H1 (cell line): ENCODE data around the gene L3MBTL2. TPM values are rescaled to one million over a fixed set of nuclear protein-coding genes. Genes with fewer than 3 reads are reported as not detected.

Experiments used
- CTCF ChIA-PET: fragments of 300-600 bp; sonication (Branson Sonifier 250); formaldehyde crosslinking; loops from one replicate; lab custom pipeline; 2021; ENCODE audit not compliant: partially characterized antibody; lab: Charles Lee
- POLR2A ChIA-PET: fragments of 300-600 bp; sonication (Branson Sonifier 250); formaldehyde crosslinking; loops from one replicate; lab custom pipeline; 2021; ENCODE audit warnings: inconsistent platforms; ENCODE audit not compliant: partially characterized antibody; lab: Charles Lee
- DNase-seq, 2 experiments: peaks; one replicate each; pipeline versions ENCODE4 v3.0.0 to v3.0.0-alpha.2; 2010 to 2022; ENCODE audit warnings: low spot score in 2 of 2, low read depth in 1 of 2, mixed read lengths in 1 of 2
- FAIRE-seq: peaks from 2 replicates; lab custom pipeline; 2011; peaks lifted over from hg19 to GRCh38; lab: Jason Lieb, UNC
- H2AFZ ChIP-seq: 2 replicates; pipeline ENCODE4 v1.8.1; 2012; ENCODE audit warnings: low read length, inconsistent platforms
- H2AK5ac ChIP-seq: 2 replicates; pipeline ENCODE4 v1.6.1; 2013; ENCODE audit warnings: low read depth, low read length
- H2BK120ac ChIP-seq: replicated peaks from 2 replicates; pipeline ENCODE3; 2013; ENCODE audit warnings: low read depth, low read length, inconsistent platforms
- H2BK12ac ChIP-seq: 2 replicates; pipeline ENCODE4 v1.6.1; 2013; ENCODE audit warnings: low read depth, low read length
- H2BK15ac ChIP-seq: 2 replicates; pipeline ENCODE4 v1.6.1; 2013; ENCODE audit warnings: low read length
- H2BK20ac ChIP-seq: 2 replicates; pipeline ENCODE4 v1.6.1; 2013; ENCODE audit warnings: low read length
- H2BK5ac ChIP-seq: 2 replicates; pipeline ENCODE4 v1.6.1; 2013; ENCODE audit warnings: low read depth, low read length
- H3K14ac ChIP-seq: 2 replicates; pipeline ENCODE4 v1.6.1; 2013; ENCODE audit warnings: inconsistent platforms; ENCODE audit not compliant: insufficient read length
- H3K18ac ChIP-seq: 2 replicates; pipeline ENCODE4 v1.6.1; 2013; ENCODE audit warnings: low read length; ENCODE audit errors: extremely low read depth
- H3K23ac ChIP-seq: 2 replicates; pipeline ENCODE4 v1.6.1; 2013; ENCODE audit warnings: inconsistent platforms; ENCODE audit not compliant: insufficient read length
- H3K23me2 ChIP-seq: 2 replicates; pipeline ENCODE4 v1.6.1; 2013; ENCODE audit warnings: low read depth, low read length
- H3K27ac ChIP-seq: 2 replicates; pipeline ENCODE4 v1.6.1; 2011; ENCODE audit warnings: low read depth, low read length, inconsistent platforms
- H3K27me3 ChIP-seq, 4 experiments: replicated peaks in 1 of 4; 1 replicate in 1 of 4; 2 replicates in 3 of 4; pipeline versions ENCODE4 v1.6.1 to v1.8.1; 2011 to 2013; ENCODE audit warnings: low read length in 3 of 4, mild to moderate bottlenecking in 3 of 4, inconsistent platforms in 2 of 4, mixed read lengths in 2 of 4, moderate library complexity in 1 of 4; ENCODE audit not compliant: control insufficient read depth in 3 of 4, insufficient read depth in 3 of 4; ENCODE audit errors: extremely low read depth in 1 of 4
- H3K36me3 ChIP-seq, 4 experiments: 2 replicates each; pipeline versions ENCODE4 v1.6.1 to v1.8.1; 2011 to 2013; ENCODE audit warnings: mild to moderate bottlenecking in 4 of 4, low read length in 3 of 4, moderate library complexity in 2 of 4, control low read depth in 1 of 4, inconsistent platforms in 1 of 4; ENCODE audit not compliant: insufficient read depth in 4 of 4, control insufficient read depth in 2 of 4
- H3K4ac ChIP-seq: replicated peaks from 2 replicates; pipeline ENCODE3; 2013; ENCODE audit warnings: low read length, low read depth, mixed read lengths, inconsistent platforms; ENCODE audit not compliant: insufficient read length
- H3K4me1 ChIP-seq, 4 experiments: replicated peaks in 1 of 4; 1 replicate in 1 of 4; 2 replicates in 3 of 4; pipeline versions ENCODE4 v1.6.1 to v1.8.1; 2011 to 2013; ENCODE audit warnings: low read length in 3 of 4, inconsistent platforms in 2 of 4, mixed read lengths in 1 of 4; ENCODE audit not compliant: insufficient read depth in 4 of 4, control insufficient read depth in 3 of 4
- H3K4me2 ChIP-seq, 2 experiments: 2 replicates each; pipeline versions ENCODE4 v1.6.1 to v1.8.1; 2011 to 2013; ENCODE audit warnings: low read depth in 2 of 2, low read length in 2 of 2, control low read depth in 1 of 2, inconsistent platforms in 1 of 2, mild to moderate bottlenecking in 1 of 2; ENCODE audit not compliant: insufficient read depth in 1 of 2
- H3K4me3 ChIP-seq, 4 experiments: fragments of 200-600, 300-600 bp in 1 of 4; sonication (generic), shearing (Covaris generic), sonication (Bioruptor Twin) in 1 of 4; 2 replicates each; pipeline versions ENCODE4 v1.5.1 to v1.8.1; 2011 to 2016; ENCODE audit warnings: low read length in 4 of 4, low read depth in 3 of 4, control low read depth in 2 of 4, inconsistent platforms in 2 of 4, mild to moderate bottlenecking in 2 of 4, mixed read lengths in 1 of 4, moderate library complexity in 1 of 4; ENCODE audit not compliant: insufficient read depth in 2 of 4; ENCODE audit errors: extremely low read depth in 1 of 4
- H3K56ac ChIP-seq: replicated peaks from 2 replicates; pipeline ENCODE3; 2013; ENCODE audit warnings: low read depth, mild to moderate bottlenecking, mixed read lengths, low read length, inconsistent platforms; ENCODE audit not compliant: insufficient read length
- H3K79me1 ChIP-seq: 2 replicates; pipeline ENCODE4 v1.6.1; 2013; ENCODE audit warnings: low read depth, low read length, control low read depth
- H3K79me2 ChIP-seq, 2 experiments: 2 replicates each; pipeline versions ENCODE4 v1.6.1 to v1.8.1; 2012 to 2013; ENCODE audit warnings: low read length in 2 of 2, mild to moderate bottlenecking in 2 of 2, inconsistent platforms in 1 of 2; ENCODE audit not compliant: insufficient read depth in 2 of 2, control insufficient read depth in 1 of 2
- H3K9ac ChIP-seq, 4 experiments: replicated peaks in 1 of 4; 1 replicate in 1 of 4; 2 replicates in 3 of 4; pipeline versions ENCODE4 v1.6.1 to v1.8.1; 2011 to 2013; ENCODE audit warnings: low read depth in 3 of 4, low read length in 3 of 4, control low read depth in 2 of 4, mild to moderate bottlenecking in 2 of 4, moderate library complexity in 2 of 4, inconsistent platforms in 1 of 4; ENCODE audit errors: extremely low read depth in 1 of 4
- H3K9me3 ChIP-seq, 2 experiments: 2 replicates each; pipeline versions ENCODE4 v1.6.1 to v1.8.1; 2012 to 2013; ENCODE audit warnings: mild to moderate bottlenecking in 2 of 2, moderate library complexity in 2 of 2, control low read depth in 1 of 2, inconsistent platforms in 1 of 2, low read depth in 1 of 2, low read length in 1 of 2, mixed read lengths in 1 of 2; ENCODE audit not compliant: insufficient read depth in 2 of 2
- H4K20me1 ChIP-seq, 2 experiments: replicated peaks in 1 of 2; 2 replicates each; pipeline versions ENCODE3 to v1.8.1; 2011 to 2013; ENCODE audit warnings: inconsistent platforms in 2 of 2, low read length in 2 of 2, mild to moderate bottlenecking in 1 of 2; ENCODE audit not compliant: insufficient read depth in 2 of 2, control insufficient read depth in 1 of 2
- H4K5ac ChIP-seq: 2 replicates; pipeline ENCODE4 v1.6.1; 2013; ENCODE audit warnings: low read length, low read depth, mixed read lengths, inconsistent platforms; ENCODE audit not compliant: insufficient read length
- H4K8ac ChIP-seq: 2 replicates; pipeline ENCODE4 v1.8.0; 2013; ENCODE audit warnings: mild to moderate bottlenecking, moderate library complexity, low read length, inconsistent platforms; ENCODE audit not compliant: insufficient read depth; ENCODE audit errors: extremely low read depth
- H4K91ac ChIP-seq: replicated peaks from 2 replicates; pipeline ENCODE3; 2013; ENCODE audit warnings: low read length, mixed read lengths, inconsistent platforms; ENCODE audit not compliant: insufficient read length
- KDM4A ChIP-seq: IDR thresholded peaks from one replicate; pipeline ENCODE4 v1.7.1; 2012; ENCODE audit warnings: low read depth, mild to moderate bottlenecking, moderate library complexity, low read length, inconsistent platforms; ENCODE audit not compliant: severe bottlenecking
- PHF8 ChIP-seq: fragments of 200-600 bp; sonication (generic); conservative IDR thresholded peaks from 2 replicates; pipeline ENCODE4 v1.7.1; 2012; ENCODE audit warnings: low read depth, mild to moderate bottlenecking, inconsistent platforms, low read length, moderate library complexity
- POLR2A ChIP-seq, 2 experiments: IDR thresholded peaks; 1 replicate in 1 of 2; 2 replicates in 1 of 2; pipeline ENCODE4 v1.6.1; 2011; ENCODE audit warnings: low read depth in 2 of 2, low read length in 2 of 2, mild to moderate bottlenecking in 2 of 2; ENCODE audit errors: control extremely low read depth in 1 of 2
- WGBS, 2 experiments: shearing (Covaris generic) in 1 of 2; methylation state at CpG; one replicate each; pipeline versions ENCODE4 v1.1.6 to v1.1.7; 2013 to 2015; ENCODE audit warnings: low lambda C conversion rate in 2 of 2, mixed read lengths in 2 of 2, inconsistent platforms in 1 of 2, low coverage in 1 of 2, missing lambda C conversion rate in 1 of 2; ENCODE audit not compliant: insufficient replicate concordance in 2 of 2, insufficient coverage in 1 of 2, insufficient read length in 1 of 2; ENCODE audit errors: extremely low coverage in 1 of 2, missing lambda C conversion rate in 1 of 2; 5-methylcytosine and 5-hydroxymethylcytosine counted together
- polyA plus RNA-seq, 7 experiments: library from polyadenylated mRNA; depleted of rRNA in 3 of 7; stranded (reverse) in 5 of 7; unstranded in 2 of 7; fragments of >200 nt in 5 of 7; fragments of 200-250 nt in 2 of 7; gene quantifications; 1 replicate in 5 of 7; 2 replicates in 1 of 7; 4 replicates in 1 of 7; pipeline versions ENCODE4 v1.2.1 to v1.2.3, GENCODE V29; 2011 to 2013; ENCODE audit warnings: missing spikeins in 2 of 7, mixed read lengths in 2 of 7
- total RNA-seq: library from RNA; stranded (reverse); fragmentation: NEBNext Ultra II Directional; extraction: Animal tissue kit (Norgen Biotek cat#: 25700); gene quantifications from 2 replicates; pipeline ENCODE4 v1.2.1, GENCODE V29; 2021
- TF ChIP-seq, protein P1 (sequence below): IDR thresholded peaks from 2 replicates; pipeline ENCODE4 v1.6.1; 2012; ENCODE audit warnings: inconsistent platforms
- TF ChIP-seq, protein P2 (sequence below), 3 experiments: IDR thresholded peaks; 1 replicate in 2 of 3; 2 replicates in 1 of 3; pipeline versions ENCODE4 v1.5.1 to v1.6.1; 2011; ENCODE audit warnings: low read length in 3 of 3, mild to moderate bottlenecking in 3 of 3, inconsistent platforms in 2 of 3, low read depth in 1 of 3, moderate library complexity in 1 of 3; ENCODE audit not compliant: insufficient read depth in 1 of 3; ENCODE audit errors: control extremely low read depth in 1 of 3

L3MBTL2 gene
- total and polyA plus RNA-seq, 2 of the 8 experiments (the other 6 are each of a cell fraction or from before 2014, with no cell fraction given) = 23.9 to 24.9 TPM

DNA sequence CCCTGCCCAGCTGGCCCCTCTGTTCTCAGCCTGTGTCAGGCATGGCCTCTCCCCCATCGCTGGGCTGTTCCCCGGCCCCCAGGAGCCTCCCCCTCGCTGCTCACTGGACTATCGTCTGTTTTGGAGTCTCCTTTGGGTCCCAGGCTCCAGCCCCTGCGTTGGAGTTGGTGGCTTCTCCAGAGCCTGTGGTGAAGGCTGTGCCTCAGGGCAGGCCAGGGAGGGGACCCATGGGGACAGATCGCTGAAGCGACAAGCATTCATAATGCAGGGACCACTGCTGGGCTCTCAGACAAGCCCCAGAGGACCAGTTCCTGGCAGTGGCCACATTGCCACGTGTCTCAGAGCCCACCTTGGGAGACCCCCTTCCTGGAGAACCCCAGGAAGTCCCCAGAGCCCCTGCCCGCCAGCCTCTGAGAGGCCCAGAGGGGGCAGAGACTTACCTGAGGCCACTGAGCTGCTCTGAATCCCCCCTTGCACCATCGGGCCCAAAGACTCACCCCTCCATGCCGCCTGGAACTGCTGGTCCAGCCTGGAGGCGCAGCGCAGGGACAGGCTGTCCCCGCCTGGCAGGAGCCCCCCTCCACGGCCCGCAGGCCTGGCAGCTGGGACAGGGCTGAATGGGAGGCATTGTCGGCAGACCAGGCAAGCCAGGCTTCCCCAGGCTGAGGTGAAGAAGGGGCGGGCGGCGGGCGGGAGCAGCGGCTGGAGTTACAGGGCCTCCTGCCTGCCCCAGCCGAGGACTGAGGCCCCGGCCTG lies 35.4 kb downstream of the L3MBTL2 start, which contains the start of gene CHADL:
Gene CHADL (minus strand): TSS at position 555 of the 756 bp plus-strand sequence. CDS start 50 bp downstream, at position 505.
- Histone ChIP-seq H4K91ac (no peak within 1 kb of the TSS), H2BK20ac (no peak within 1 kb of the TSS), H3K27ac (no peak within 1 kb of the TSS; the same call in 1 of the 2 replicates), H3K14ac (no peak within 1 kb of the TSS), H4K8ac (no peak within 1 kb of the TSS), H3K56ac (no peak within 1 kb of the TSS), H2BK15ac (peak within 1 kb of the TSS; percentile 61; the same call in 1 of the 2 replicates), H3K27me3 (peaks cover 0 to 4% (median 0%) of the 10 kb centered on the region in 4 experiments; a peak in 3 of 7 replicates), H3K4ac (no peak within 1 kb of the TSS), H2BK5ac (no peak within 1 kb of the TSS), H3K4me3 (no peak within 1 kb of the TSS), H2BK12ac (no peak within 1 kb of the TSS), H3K9me3 (no peaks in the 10 kb centered on the region), H3K4me2 (no peak within 1 kb of the TSS), H4K5ac (no peak within 1 kb of the TSS), H3K9ac (no peak within 1 kb of the TSS), H2BK120ac (no peak within 1 kb of the TSS), H2AK5ac (0 out of 2 replicates have a peak within 1 kb of the TSS, but pooled peaks have one; percentile 48), H3K79me1 (no peaks in the 10 kb centered on the region), H2AFZ (no peak within 1 kb of the TSS), H3K79me2 (no peaks in the 10 kb centered on the region), H3K36me3 (peaks cover 0 to 5% (median under 1%) of the 10 kb centered on the region in 4 experiments; a peak in 2 of 8 replicates), H3K23me2 (peaks cover 2% of the 10 kb centered on the region; the same call in 1 of the 2 replicates), H3K4me1 (peaks cover 4 to 17% (median 11%) of the 10 kb centered on the region in 4 experiments; a peak in 6 of 7 replicates), H3K18ac (no peak within 1 kb of the TSS), H4K20me1 (no peaks in the 10 kb centered on the region), H3K23ac (no peak within 1 kb of the TSS)
- CTCF ChIA-PET = interaction anchor here (0.6 to 0.9 kb wide), 2 partner anchors 246 to 317 kb away, joined by 3 read pairs; no protein-coding TSS in a partner anchor
- DNase-seq (no peak), FAIRE-seq (no peak)
- WGBS, 2 experiments = 85% methylated on average over 19 of the region's 24 CpGs; no CpG with 5 or more reads in 1 of the 2 experiments
- POLR2A ChIA-PET = interaction anchor here (0.7 to 1.9 kb wide), 7 partner anchors 12 to 62 kb away, joined by 3 to 7 read pairs (median 3); no protein-coding TSS in a partner anchor
- TF ChIP-seq KDM4A (no peak), POLR2A (IDR thresholded peaks at IDR 0.05; ENCODE audit: control extremely low read depth in 1 of 2, low read depth in 2 of 2, low read length in 2 of 2) (no peak), PHF8 (no peak)
- TF ChIP-seq, protein P1, sequence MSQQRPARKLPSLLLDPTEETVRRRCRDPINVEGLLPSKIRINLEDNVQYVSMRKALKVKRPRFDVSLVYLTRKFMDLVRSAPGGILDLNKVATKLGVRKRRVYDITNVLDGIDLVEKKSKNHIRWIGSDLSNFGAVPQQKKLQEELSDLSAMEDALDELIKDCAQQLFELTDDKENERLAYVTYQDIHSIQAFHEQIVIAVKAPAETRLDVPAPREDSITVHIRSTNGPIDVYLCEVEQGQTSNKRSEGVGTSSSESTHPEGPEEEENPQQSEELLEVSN = peak; percentile 48; the same call in 1 of the 2 replicates
- TF ChIP-seq, protein P2, sequence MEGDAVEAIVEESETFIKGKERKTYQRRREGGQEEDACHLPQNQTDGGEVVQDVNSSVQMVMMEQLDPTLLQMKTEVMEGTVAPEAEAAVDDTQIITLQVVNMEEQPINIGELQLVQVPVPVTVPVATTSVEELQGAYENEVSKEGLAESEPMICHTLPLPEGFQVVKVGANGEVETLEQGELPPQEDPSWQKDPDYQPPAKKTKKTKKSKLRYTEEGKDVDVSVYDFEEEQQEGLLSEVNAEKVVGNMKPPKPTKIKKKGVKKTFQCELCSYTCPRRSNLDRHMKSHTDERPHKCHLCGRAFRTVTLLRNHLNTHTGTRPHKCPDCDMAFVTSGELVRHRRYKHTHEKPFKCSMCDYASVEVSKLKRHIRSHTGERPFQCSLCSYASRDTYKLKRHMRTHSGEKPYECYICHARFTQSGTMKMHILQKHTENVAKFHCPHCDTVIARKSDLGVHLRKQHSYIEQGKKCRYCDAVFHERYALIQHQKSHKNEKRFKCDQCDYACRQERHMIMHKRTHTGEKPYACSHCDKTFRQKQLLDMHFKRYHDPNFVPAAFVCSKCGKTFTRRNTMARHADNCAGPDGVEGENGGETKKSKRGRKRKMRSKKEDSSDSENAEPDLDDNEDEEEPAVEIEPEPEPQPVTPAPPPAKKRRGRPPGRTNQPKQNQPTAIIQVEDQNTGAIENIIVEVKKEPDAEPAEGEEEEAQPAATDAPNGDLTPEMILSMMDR (IDR thresholded peaks at IDR 0.05; ENCODE audit: control extremely low read depth in 1 of 3, insufficient read depth in 1 of 3, low read depth in 1 of 3, low read length in 3 of 3) = no peak
- TF ChIP-seq, all 59 proteins: peak for 1
